ENCODE results near the gene AOAH.

AOAH gene

DNA sequence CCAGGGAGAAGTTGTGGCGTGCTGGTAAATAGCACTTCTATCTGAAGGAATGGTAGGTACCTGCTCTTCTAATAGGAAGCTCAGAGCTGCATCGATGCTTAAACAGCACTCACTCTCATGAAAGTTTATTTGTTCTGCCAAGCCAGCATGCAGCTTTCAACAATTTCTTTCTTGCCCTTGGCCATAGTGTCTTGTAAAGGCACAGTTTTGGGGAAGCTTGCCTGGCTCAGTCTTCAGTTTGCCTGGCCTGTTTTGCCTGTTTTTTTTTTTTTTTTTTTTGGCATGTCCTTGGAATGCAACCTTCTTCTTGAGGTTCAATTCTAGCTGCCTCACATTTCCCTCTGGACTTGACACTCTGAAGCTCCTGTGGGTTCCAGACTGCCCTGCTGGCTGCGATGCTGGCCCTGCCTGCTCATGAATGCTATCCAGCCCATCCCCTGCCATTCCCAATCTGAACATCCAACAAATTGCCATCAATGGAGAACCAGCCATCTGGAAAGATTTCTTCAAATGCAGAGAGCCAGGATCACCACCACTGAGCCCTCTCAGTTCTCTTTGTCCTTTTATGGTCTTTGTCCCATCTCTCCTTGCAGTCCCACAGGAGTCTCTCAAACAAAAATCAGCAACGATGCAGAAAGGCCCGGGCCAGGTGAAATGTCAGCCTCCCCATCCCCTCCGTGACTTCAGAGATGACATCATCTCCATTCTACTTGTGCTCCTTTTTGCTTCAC, 200.8 kb downstream of the AOAH start:
- H3K4me3 ChIP-seq (ENCODE audit: control insufficient read depth, low read depth, low read length), result no peak overlapping the region
- TF ChIP-seq, protein P1, sequence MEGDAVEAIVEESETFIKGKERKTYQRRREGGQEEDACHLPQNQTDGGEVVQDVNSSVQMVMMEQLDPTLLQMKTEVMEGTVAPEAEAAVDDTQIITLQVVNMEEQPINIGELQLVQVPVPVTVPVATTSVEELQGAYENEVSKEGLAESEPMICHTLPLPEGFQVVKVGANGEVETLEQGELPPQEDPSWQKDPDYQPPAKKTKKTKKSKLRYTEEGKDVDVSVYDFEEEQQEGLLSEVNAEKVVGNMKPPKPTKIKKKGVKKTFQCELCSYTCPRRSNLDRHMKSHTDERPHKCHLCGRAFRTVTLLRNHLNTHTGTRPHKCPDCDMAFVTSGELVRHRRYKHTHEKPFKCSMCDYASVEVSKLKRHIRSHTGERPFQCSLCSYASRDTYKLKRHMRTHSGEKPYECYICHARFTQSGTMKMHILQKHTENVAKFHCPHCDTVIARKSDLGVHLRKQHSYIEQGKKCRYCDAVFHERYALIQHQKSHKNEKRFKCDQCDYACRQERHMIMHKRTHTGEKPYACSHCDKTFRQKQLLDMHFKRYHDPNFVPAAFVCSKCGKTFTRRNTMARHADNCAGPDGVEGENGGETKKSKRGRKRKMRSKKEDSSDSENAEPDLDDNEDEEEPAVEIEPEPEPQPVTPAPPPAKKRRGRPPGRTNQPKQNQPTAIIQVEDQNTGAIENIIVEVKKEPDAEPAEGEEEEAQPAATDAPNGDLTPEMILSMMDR (IDR thresholded peaks at IDR 0.05; ENCODE audit: control insufficient read depth, insufficient read depth, low read depth, low read length, missing control alignments), result no peak
- no peak for DNase-seq (ENCODE audit: low read depth)

DNA sequence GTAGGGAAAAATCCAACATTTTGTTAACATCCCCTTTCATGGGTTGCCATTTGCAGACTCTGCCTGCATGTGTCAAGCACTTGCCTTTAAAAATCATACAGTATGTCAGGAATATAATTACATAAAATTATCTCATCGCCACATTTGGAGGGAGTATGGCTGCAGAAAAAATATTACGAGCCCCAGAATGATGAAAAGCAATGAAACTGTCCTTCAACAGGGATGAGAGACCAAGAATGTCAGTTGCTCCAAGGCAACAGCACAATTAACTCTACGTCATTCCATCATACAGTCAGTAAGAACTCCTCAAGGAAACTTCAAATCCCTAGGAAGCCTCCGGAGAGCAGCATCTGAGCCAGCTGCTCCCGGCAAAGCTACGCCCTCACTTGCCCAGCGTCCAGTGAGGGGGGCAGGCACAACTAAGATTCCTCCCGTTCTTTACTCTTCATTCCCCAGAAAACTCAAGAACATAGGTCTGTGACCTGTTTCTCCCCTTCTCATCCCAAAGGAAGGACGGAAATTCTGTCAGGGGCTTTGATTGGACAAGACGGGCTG, 201.8 kb downstream of the AOAH start:
- DNase-seq (ENCODE audit: low read depth), result no peak

DNA sequence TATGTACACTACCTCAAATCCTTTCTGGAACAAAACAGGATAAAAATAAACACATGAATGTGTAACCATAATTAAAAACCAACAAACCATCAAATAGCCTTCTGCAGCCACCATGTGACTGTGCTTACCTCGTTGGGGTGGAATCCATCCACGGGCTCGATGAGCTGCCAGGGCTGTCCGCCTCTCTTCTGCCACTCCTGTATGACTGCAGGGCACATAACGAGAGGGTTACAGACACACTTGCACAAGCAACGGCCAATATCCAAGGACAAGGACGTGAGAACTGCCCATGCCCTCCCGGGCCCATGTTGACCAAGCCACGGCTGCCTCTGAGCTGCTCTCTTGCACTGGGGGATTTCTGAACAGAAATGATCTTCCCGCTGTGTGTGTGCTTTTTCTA, 202.4 kb downstream of the AOAH start:
- no peak for DNase-seq (ENCODE audit: low read depth)
- TF ChIP-seq, protein P1 (IDR thresholded peaks at IDR 0.05; ENCODE audit: control insufficient read depth, insufficient read depth, low read depth, low read length, missing control alignments), result no peak
- no peak overlapping the region for H3K4me3 ChIP-seq (ENCODE audit: control insufficient read depth, low read depth, low read length)

More for the DNA sequence above, 201.8 kb downstream of the AOAH start:
- no peak overlapping the region for H3K4me3 ChIP-seq (ENCODE audit: control insufficient read depth, low read depth, low read length)
- TF ChIP-seq, protein P1 (IDR thresholded peaks at IDR 0.05; ENCODE audit: control insufficient read depth, insufficient read depth, low read depth, low read length, missing control alignments), result no peak

DNA sequence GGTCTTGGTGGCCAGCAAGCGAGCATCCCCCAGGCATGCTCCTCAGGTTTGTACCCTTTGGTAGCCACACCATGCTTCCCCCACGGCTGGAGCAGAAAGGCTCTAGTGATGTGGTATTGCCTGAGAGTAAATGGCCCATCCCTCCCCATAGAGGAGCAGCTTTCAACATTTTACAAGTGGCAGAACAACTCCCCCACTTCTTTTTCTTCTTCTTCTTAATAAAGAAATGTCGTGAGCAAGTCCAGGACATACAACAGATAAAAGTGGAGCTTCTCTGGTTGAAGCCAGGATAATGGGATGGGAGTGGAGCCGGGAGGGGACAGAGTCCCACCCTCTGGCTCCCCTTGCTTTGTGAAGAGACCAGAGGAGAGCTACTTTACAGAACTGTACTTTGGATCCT, 203.2 kb downstream of the AOAH start:
- H3K4me3 ChIP-seq (ENCODE audit: control insufficient read depth, low read depth, low read length), result no peak overlapping the region
- DNase-seq (ENCODE audit: low read depth), result no peak

DNA sequence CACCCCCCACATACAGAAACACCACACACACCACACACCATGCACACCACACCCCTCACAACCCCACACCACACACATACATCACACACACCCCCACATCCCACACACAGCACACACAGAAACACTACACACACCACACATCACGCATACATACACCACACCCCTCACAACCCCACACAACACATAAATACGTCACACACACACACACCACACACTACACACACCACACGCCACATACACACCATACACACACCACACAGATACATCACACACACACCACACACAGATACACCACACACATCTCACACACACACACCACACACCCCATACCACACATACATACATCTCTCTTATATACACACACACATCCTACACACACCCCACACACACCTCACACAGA, 208.4 kb downstream of the AOAH start:
- no peak for DNase-seq (ENCODE audit: low read depth)
- H3K4me3 ChIP-seq (ENCODE audit: control insufficient read depth, low read depth, low read length), result no peak overlapping the region
- TF ChIP-seq, protein P1 (IDR thresholded peaks at IDR 0.05; ENCODE audit: control insufficient read depth, insufficient read depth, low read depth, low read length, missing control alignments), result no peak

More for the DNA sequence above, 203.2 kb downstream of the AOAH start:
- TF ChIP-seq, protein P1 (IDR thresholded peaks at IDR 0.05; ENCODE audit: control insufficient read depth, insufficient read depth, low read depth, low read length, missing control alignments), result no peak

DNA sequence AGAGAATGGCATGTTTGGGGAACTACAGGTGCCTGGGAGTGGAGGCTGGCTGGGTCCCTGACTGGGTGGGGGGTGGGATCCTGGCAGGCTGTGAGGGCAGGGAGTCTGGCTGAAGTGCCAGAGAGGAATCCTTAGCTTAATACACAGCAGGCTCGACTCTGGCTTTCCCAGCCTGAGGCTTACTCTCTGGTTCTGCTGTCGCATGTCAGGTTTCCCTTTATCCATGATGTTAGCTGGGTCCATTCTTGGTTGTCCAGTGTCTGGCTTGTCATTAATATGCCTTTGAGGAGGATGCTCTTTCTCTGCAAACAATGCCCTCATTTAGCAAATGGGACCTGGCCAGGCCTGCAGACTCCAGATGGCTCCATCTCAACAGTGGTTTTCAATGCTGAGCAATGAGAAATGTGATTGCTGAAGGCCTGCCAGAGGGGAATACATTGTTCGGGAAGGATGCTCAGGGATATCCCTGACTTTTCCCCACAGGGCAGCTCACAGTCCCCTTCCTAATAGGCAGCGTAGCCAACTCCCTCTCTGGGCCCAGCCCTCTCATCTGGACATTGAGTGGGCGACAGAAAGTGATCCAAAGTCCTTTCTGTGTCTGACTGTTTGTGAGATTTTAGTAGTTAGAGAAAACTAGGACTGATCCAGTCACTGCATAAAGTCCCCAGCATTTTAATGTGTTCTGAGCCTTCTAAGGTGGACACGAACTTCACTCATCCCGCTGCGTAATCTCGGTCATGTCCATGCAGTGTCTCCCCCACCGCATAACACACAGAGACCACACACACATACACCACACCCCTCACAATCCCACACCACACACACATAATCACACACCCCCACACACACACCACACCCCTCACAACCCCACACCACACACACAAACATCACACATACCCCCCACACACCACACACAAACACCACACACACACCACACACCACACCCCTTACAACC, 209.7 kb downstream of the AOAH start:
- TF ChIP-seq, protein P1 (IDR thresholded peaks at IDR 0.05; ENCODE audit: control insufficient read depth, insufficient read depth, low read depth, low read length, missing control alignments), result no peak
- no peak for DNase-seq (ENCODE audit: low read depth)

More for the DNA sequence above, 209.7 kb downstream of the AOAH start:
- no peak overlapping the region for H3K4me3 ChIP-seq (ENCODE audit: control insufficient read depth, low read depth, low read length)

Data from AG09309 (cell line).